ENCODE measurements around the gene RTCA.
A peak's percentile ranks its signal among the peaks of the same experiment; 100 is the strongest.
"Not testable (repeated sequence)": the region's sequence is repeated elsewhere in the genome, so short reads cannot be mapped to it uniquely, and the experiment has no call there.

RTCA gene

GRCh38 chr1:100265931-100266740 is at the start of gene RTCA:
TSS of gene RTCA (plus strand) at chr1:100266216. CDS start at chr1:100266376, 160 bp downstream.
- peak; percentile 86 for DNase-seq

GRCh38 chr1:100217834-100218233 is 48.2 kb upstream of the RTCA start:
- DNase-seq, result no peak

GRCh38 chr1:100219457-100219856 is 46.6 kb upstream of the RTCA start:
- no peak for DNase-seq

GRCh38 chr1:100219883-100220282 is 46.1 kb upstream of the RTCA start:
- no peak for DNase-seq

- no peak for DNase-seq
Measured at GRCh38 chr1:100222428-100222827, 43.6 kb upstream of the RTCA start.

- DNase-seq, result no peak
Measured at GRCh38 chr1:100229681-100230443, 36.2 kb upstream of the RTCA start.

- DNase-seq, result no peak
Measured at GRCh38 chr1:100230765-100231164, 35.3 kb upstream of the RTCA start.

GRCh38 chr1:100231721-100232120 is 34.3 kb upstream of the RTCA start:
- DNase-seq, result no peak

GRCh38 chr1:100232156-100232555 is 33.9 kb upstream of the RTCA start:
- no peak for DNase-seq

- DNase-seq, result not testable (repeated sequence)
Measured at GRCh38 chr1:100233566-100233965, 32.5 kb upstream of the RTCA start.

- DNase-seq, result no peak
Measured at GRCh38 chr1:100234432-100234831, 31.6 kb upstream of the RTCA start.

- DNase-seq, result no peak
Measured at GRCh38 chr1:100237091-100237490, 28.9 kb upstream of the RTCA start.

- no peak for DNase-seq
Measured at GRCh38 chr1:100239961-100240360, 26.1 kb upstream of the RTCA start.

- DNase-seq, result no peak
Measured at GRCh38 chr1:100240631-100241030, 25.4 kb upstream of the RTCA start.

- DNase-seq, result no peak
Measured at GRCh38 chr1:100246738-100247137, 19.3 kb upstream of the RTCA start.

- DNase-seq, result no peak
Measured at GRCh38 chr1:100249155-100249536, 16.9 kb upstream of the RTCA start.

GRCh38 chr1:100249537-100250257 is 16.3 kb upstream of the RTCA start, which contains the start of gene DBT:
TSS of gene DBT (minus strand) at chr1:100249834. CDS start at chr1:100249820, 14 bp downstream.
- peak; percentile 90 for DNase-seq

- DNase-seq, result no peak
Measured at GRCh38 chr1:100250264-100250663, 15.8 kb upstream of the RTCA start.

GRCh38 chr1:100250807-100251206 is 15.2 kb upstream of the RTCA start:
- no peak for DNase-seq

GRCh38 chr1:100252901-100253300 is 13.1 kb upstream of the RTCA start:
- DNase-seq, result no peak

GRCh38 chr1:100253552-100253951 is 12.5 kb upstream of the RTCA start:
- DNase-seq, result no peak

GRCh38 chr1:100256273-100256672 is 9.7 kb upstream of the RTCA start:
- DNase-seq, result not testable (repeated sequence)

GRCh38 chr1:100258427-100258826 is 7.6 kb upstream of the RTCA start:
- not testable (repeated sequence) for DNase-seq
